Tibial artery (tissue), 4 donors: ENCODE data around the gene BRD2.

Experiments used
- DNase-seq, 2 donors: peaks; one replicate each; pipeline ENCODE4 v3.0.0-alpha.2; 2019
- H3K27ac ChIP-seq, 2 donors: fragments of 200-600 bp; sonication (generic) in 1 of 2; 1 replicate in 1 of 2; 2 replicates in 1 of 2; pipeline ENCODE4 v1.5.1; 2018 to 2019; ENCODE audit warnings: mild to moderate bottlenecking in 1 of 2
- H3K27me3 ChIP-seq, 2 donors: fragments of 200-600 bp; sonication (generic) in 1 of 2; one replicate each; pipeline versions ENCODE4 v1.5.1 to v1.6.0; 2016 to 2019
- H3K36me3 ChIP-seq, 3 donors: fragments of 200-600 bp; sonication (generic) in 2 of 3; one replicate each; pipeline ENCODE4 v1.5.1; 2016 to 2019; ENCODE audit warnings: mild to moderate bottlenecking in 2 of 3
- H3K4me1 ChIP-seq, 4 donors: fragments of 200-600 bp; sonication (generic) in 2 of 4; 1 replicate in 3 of 4; 2 replicates in 1 of 4; pipeline ENCODE4 v1.5.1; 2016 to 2019
- H3K4me3 ChIP-seq, 2 donors: fragments of 200-600 bp; sonication (generic) in 1 of 2; 1 replicate in 1 of 2; 2 replicates in 1 of 2; pipeline ENCODE4 v1.5.1; 2018 to 2019; ENCODE audit warnings: mild to moderate bottlenecking in 2 of 2
- H3K9me3 ChIP-seq, 3 donors: fragments of 200-600 bp; sonication (generic) in 1 of 3; one replicate each; pipeline ENCODE4 v1.5.1; 2016 to 2019
- CTCF ChIP-seq, 2 experiments: fragments of 200-600 bp in 1 of 2; fragments of 450-650 bp in 1 of 2; IDR thresholded peaks; one replicate each; pipeline ENCODE4 v1.5.1; 2017 to 2019; ENCODE audit warnings: antibody characterized with exemption in 2 of 2, mild to moderate bottlenecking in 1 of 2, moderate library complexity in 1 of 2
- intact Hi-C: fragments of 100-400 bp; cut with DNase I; formaldehyde crosslinking; loops from one replicate; pipeline ENCODE4 v1.15.0; 2023; ENCODE audit warnings: low total_unique reads

The BRD2 gene

GRCh38 chr6:32956176-32956575, 12.2 kb upstream of the BRD2 start:
- Histone ChIP-seq H3K4me1 (peaks cover 0 to 11% (median 5%) of the 10 kb centered on the region in 4 donors), H3K27ac (no peak overlapping the region)
- TF ChIP-seq CTCF (IDR thresholded peaks at IDR 0.05) = no peak

GRCh38 chr6:32960563-32960962, 7.8 kb upstream of the BRD2 start:
- Histone ChIP-seq H3K4me1 (peaks cover 0 to 20% (median 0%) of the 10 kb centered on the region in 4 donors), H3K36me3 (no peaks in the 10 kb centered on the region), H3K4me3 (no peak overlapping the region), H3K9me3 (no peaks in the 10 kb centered on the region), H3K27me3 (no peaks in the 10 kb centered on the region), H3K27ac (no peak overlapping the region)
- TF ChIP-seq CTCF (IDR thresholded peaks at IDR 0.05) = no peak
- DNase-seq = no peak
- intact Hi-C loops = no loop called here

More at GRCh38 chr6:32956176-32956575, 12.2 kb upstream of the BRD2 start:
- H3K9me3 ChIP-seq = no peaks in the 10 kb centered on the region
- intact Hi-C loops = loop anchor here (10.0 kb wide), 1 partner anchor 71 kb away; no protein-coding TSS in a partner anchor
- H3K36me3 ChIP-seq = no peaks in the 10 kb centered on the region
- no peak for DNase-seq
- H3K4me3 ChIP-seq = no peak overlapping the region
- H3K27me3 ChIP-seq = no peaks in the 10 kb centered on the region

- no peak for TF ChIP-seq CTCF (IDR thresholded peaks at IDR 0.05)
- H3K4me3 ChIP-seq = no peak overlapping the region
- H3K27me3 ChIP-seq = no peaks in the 10 kb centered on the region
- DNase-seq = no peak
- intact Hi-C loops = no loop called here
- H3K27ac ChIP-seq = no peak overlapping the region
- H3K36me3 ChIP-seq = no peaks in the 10 kb centered on the region
- H3K4me1 ChIP-seq = peaks cover 0 to 37% (median 10%) of the 10 kb centered on the region in 4 donors
- H3K9me3 ChIP-seq = no peaks in the 10 kb centered on the region
Observed at GRCh38 chr6:32962213-32962826, 6.1 kb upstream of the BRD2 start.

GRCh38 chr6:32963866-32964265, 4.5 kb upstream of the BRD2 start:
- H3K36me3 ChIP-seq = no peaks in the 10 kb centered on the region
- H3K27me3 ChIP-seq = no peaks in the 10 kb centered on the region
- H3K9me3 ChIP-seq = no peaks in the 10 kb centered on the region
- intact Hi-C loops = no loop called here
- peaks cover 0 to 41% (median 12%) of the 10 kb centered on the region in 4 donors for H3K4me1 ChIP-seq
- no peak overlapping the region for H3K27ac ChIP-seq
- TF ChIP-seq CTCF (IDR thresholded peaks at IDR 0.05) = no peak
- no peak overlapping the region for H3K4me3 ChIP-seq
- DNase-seq = no peak

- H3K27ac ChIP-seq = no peak overlapping the region
- H3K27me3 ChIP-seq = no peaks in the 10 kb centered on the region
- no peak overlapping the region for H3K4me3 ChIP-seq
- H3K4me1 ChIP-seq = peaks cover 0 to 41% (median 12%) of the 10 kb centered on the region in 4 donors
- no peaks in the 10 kb centered on the region for H3K36me3 ChIP-seq
- TF ChIP-seq CTCF (IDR thresholded peaks at IDR 0.05) = no peak
- intact Hi-C loops = loop anchor here (5.0 kb wide), 2 partner anchors 32 to 127 kb away; partner anchors contain the start of gene TAP2
- DNase-seq = no peak
- H3K9me3 ChIP-seq = no peaks in the 10 kb centered on the region
Observed at GRCh38 chr6:32964776-32965175, 3.6 kb upstream of the BRD2 start.
